Mesenchymal stem cell (in vitro differentiated cells and primary cell): ENCODE results near the gene MACROD2.

Source experiments
- DNase-seq: peaks from one replicate; pipeline ENCODE4 v3.0.0-alpha.2; 2013
- H2AFZ ChIP-seq: one replicate; pipeline ENCODE4 v1.6.1; 2013; ENCODE audit warnings: low read depth, mild to moderate bottlenecking, control low read depth, inconsistent platforms, low read length, moderate library complexity
- H2AK5ac ChIP-seq: 2 replicates; pipeline ENCODE4 v1.6.1; 2013; ENCODE audit warnings: low read length, moderate library complexity, mild to moderate bottlenecking, inconsistent platforms; ENCODE audit not compliant: severe bottlenecking
- H2BK120ac ChIP-seq: one replicate; pipeline ENCODE4 v1.6.1; 2013; ENCODE audit warnings: low read depth, mild to moderate bottlenecking, inconsistent platforms, low read length, moderate library complexity
- H2BK12ac ChIP-seq, 2 experiments: one replicate each; pipeline ENCODE4 v1.6.1; 2013; ENCODE audit warnings: inconsistent platforms in 2 of 2, low read length in 2 of 2, mild to moderate bottlenecking in 2 of 2, moderate library complexity in 2 of 2, control low read depth in 1 of 2
- H2BK15ac ChIP-seq: one replicate; pipeline ENCODE4 v1.6.1; 2013; ENCODE audit warnings: mild to moderate bottlenecking, low read depth, inconsistent platforms; ENCODE audit not compliant: poor library complexity, severe bottlenecking
- H2BK5ac ChIP-seq: 2 replicates; pipeline ENCODE4 v1.6.1; 2013; ENCODE audit warnings: low read depth, mild to moderate bottlenecking, low read length, control low read depth, inconsistent platforms; ENCODE audit not compliant: poor library complexity, severe bottlenecking
- H3K14ac ChIP-seq, 2 experiments: one replicate each; pipeline ENCODE4 v1.6.1; 2013; ENCODE audit warnings: inconsistent platforms in 2 of 2, low read length in 2 of 2, control low read depth in 1 of 2, mild to moderate bottlenecking in 1 of 2, moderate library complexity in 1 of 2
- H3K18ac ChIP-seq, 2 experiments: one replicate each; pipeline ENCODE4 v1.6.1; 2013; ENCODE audit warnings: inconsistent platforms in 2 of 2, low read length in 2 of 2, control low read depth in 1 of 2, low read depth in 1 of 2, mild to moderate bottlenecking in 1 of 2
- H3K23ac ChIP-seq, 2 experiments: one replicate each; pipeline ENCODE4 v1.6.1; 2013; ENCODE audit warnings: inconsistent platforms in 2 of 2, low read length in 2 of 2, mild to moderate bottlenecking in 2 of 2, moderate library complexity in 2 of 2, control low read depth in 1 of 2
- H3K27ac ChIP-seq: 2 replicates; pipeline ENCODE4 v1.5.1; 2013; ENCODE audit warnings: mild to moderate bottlenecking, moderate library complexity, low read length, control low read depth, inconsistent platforms; ENCODE audit not compliant: poor library complexity, severe bottlenecking
- H3K27me3 ChIP-seq, 2 experiments: 2 replicates each; pipeline versions ENCODE4 v1.6.1 to v1.7.0; 2013; ENCODE audit warnings: low read length in 2 of 2, mild to moderate bottlenecking in 2 of 2, moderate library complexity in 2 of 2, control low read depth in 1 of 2, inconsistent platforms in 1 of 2; ENCODE audit not compliant: control insufficient read depth in 1 of 2, insufficient read depth in 1 of 2
- H3K36me3 ChIP-seq, 2 experiments: 2 replicates each; pipeline versions ENCODE4 v1.6.1 to v1.7.0; 2013; ENCODE audit warnings: low read length in 2 of 2, control low read depth in 1 of 2, inconsistent platforms in 1 of 2, low read depth in 1 of 2, mild to moderate bottlenecking in 1 of 2; ENCODE audit not compliant: insufficient read depth in 2 of 2, control insufficient read depth in 1 of 2
- H3K4ac ChIP-seq, 2 experiments: one replicate each; pipeline ENCODE4 v1.6.1; 2013; ENCODE audit warnings: inconsistent platforms in 2 of 2, low read length in 2 of 2, mild to moderate bottlenecking in 2 of 2, moderate library complexity in 2 of 2, control low read depth in 1 of 2, low read depth in 1 of 2
- H3K4me1 ChIP-seq: 2 replicates; pipeline ENCODE4 v1.6.1; 2013; ENCODE audit warnings: low read depth, low read length, control low read depth; ENCODE audit not compliant: control insufficient read depth, insufficient read depth
- H3K4me2 ChIP-seq: 2 replicates; pipeline ENCODE4 v1.6.1; 2013; ENCODE audit warnings: low read length, mild to moderate bottlenecking, inconsistent platforms; ENCODE audit not compliant: poor library complexity, severe bottlenecking
- H3K4me3 ChIP-seq, 2 experiments: 2 replicates each; pipeline versions ENCODE4 v1.5.1 to v1.7.0; 2013; ENCODE audit warnings: low read length in 2 of 2, mild to moderate bottlenecking in 2 of 2, control low read depth in 1 of 2, low read depth in 1 of 2; ENCODE audit not compliant: insufficient read depth in 1 of 2
- H3K79me1 ChIP-seq: replicated peaks from 2 replicates; pipeline ENCODE4 v1.6.1; 2013; ENCODE audit warnings: mild to moderate bottlenecking, control low read depth, low read length, inconsistent platforms; ENCODE audit not compliant: poor library complexity, severe bottlenecking
- H3K9ac ChIP-seq: 2 replicates; pipeline ENCODE4 v1.7.0; 2013; ENCODE audit warnings: mild to moderate bottlenecking, low read length, moderate library complexity
- H3K9me3 ChIP-seq: 2 replicates; pipeline ENCODE4 v1.7.0; 2013; ENCODE audit warnings: mild to moderate bottlenecking, low read length; ENCODE audit not compliant: control insufficient read depth
- H4K8ac ChIP-seq: one replicate; pipeline ENCODE4 v1.6.1; 2013; ENCODE audit warnings: inconsistent platforms, mild to moderate bottlenecking, low read length, moderate library complexity
- H4K91ac ChIP-seq: one replicate; pipeline ENCODE4 v1.6.1; 2013; ENCODE audit warnings: mild to moderate bottlenecking, low read length, inconsistent platforms
- WGBS: methylation state at CpG from one replicate; pipeline ENCODE4 v1.1.7; 2013; ENCODE audit warnings: mixed read lengths; 5-methylcytosine and 5-hydroxymethylcytosine counted together

Gene MACROD2

GRCh38 chr20:15063081-15063480 is 1067.8 kb downstream of the MACROD2 start:
- Histone ChIP-seq H2AK5ac (no peak overlapping the region), H2BK15ac (no peak overlapping the region), H3K79me1 (no peaks in the 10 kb centered on the region), H2BK120ac (no peak overlapping the region), H2BK5ac (no peak overlapping the region), H3K14ac (no peak overlapping the region), H3K23ac (no peak overlapping the region), H2BK12ac (no peak overlapping the region), H4K91ac (no peak overlapping the region), H4K8ac (no peak overlapping the region), H3K9ac (no peak overlapping the region), H3K36me3 (no peaks in the 10 kb centered on the region), H3K4me3 (no peak overlapping the region), H3K18ac (no peak overlapping the region), H2AFZ (no peak overlapping the region), H3K4me1 (no peaks in the 10 kb centered on the region), H3K27ac (no peak overlapping the region), H3K4me2 (no peak overlapping the region), H3K27me3 (no peaks in the 10 kb centered on the region), H3K4ac (no peak overlapping the region), H3K9me3 (no peaks in the 10 kb centered on the region)
- DNase-seq = no peak
- WGBS = 64% methylated on average over 3 of the region's 3 CpGs

GRCh38 chr20:15064741-15065140 is 1069.4 kb downstream of the MACROD2 start:
- H3K27ac ChIP-seq = no peak overlapping the region
- no peak overlapping the region for H3K18ac ChIP-seq
- H2BK12ac ChIP-seq = no peak overlapping the region
- H3K79me1 ChIP-seq = no peaks in the 10 kb centered on the region
- no peak overlapping the region for H3K4me2 ChIP-seq
- no peak overlapping the region for H3K9ac ChIP-seq
- no peak for DNase-seq
- H2AK5ac ChIP-seq = no peak overlapping the region
- no peak overlapping the region for H3K23ac ChIP-seq
- H4K8ac ChIP-seq = no peak overlapping the region
- no peaks in the 10 kb centered on the region for H3K4me1 ChIP-seq
- no peak overlapping the region for H3K4ac ChIP-seq
- no peak overlapping the region for H3K14ac ChIP-seq
- no peaks in the 10 kb centered on the region for H3K36me3 ChIP-seq
- no peaks in the 10 kb centered on the region for H3K27me3 ChIP-seq
- no peak overlapping the region for H2BK120ac ChIP-seq
- H3K4me3 ChIP-seq = no peak overlapping the region
- H3K9me3 ChIP-seq = no peaks in the 10 kb centered on the region
- WGBS = 90% methylated on average over 3 of the region's 5 CpGs
- H2BK15ac ChIP-seq = no peak overlapping the region
- no peak overlapping the region for H4K91ac ChIP-seq
- no peak overlapping the region for H2BK5ac ChIP-seq
- no peak overlapping the region for H2AFZ ChIP-seq

GRCh38 chr20:15065794-15066193 is 1070.5 kb downstream of the MACROD2 start:
- H2BK5ac ChIP-seq = no peak overlapping the region
- no peak overlapping the region for H3K9ac ChIP-seq
- H3K27me3 ChIP-seq = no peaks in the 10 kb centered on the region
- H3K23ac ChIP-seq = no peak overlapping the region
- no peak overlapping the region for H3K18ac ChIP-seq
- H3K79me1 ChIP-seq = no peaks in the 10 kb centered on the region
- H3K4ac ChIP-seq = no peak overlapping the region
- no peak overlapping the region for H2AK5ac ChIP-seq
- no peaks in the 10 kb centered on the region for H3K4me1 ChIP-seq
- no peak overlapping the region for H2BK12ac ChIP-seq
- 71% methylated on average over 2 of the region's 3 CpGs for WGBS
- H2AFZ ChIP-seq = no peak overlapping the region
- H4K91ac ChIP-seq = no peak overlapping the region
- H3K27ac ChIP-seq = no peak overlapping the region
- no peak overlapping the region for H3K4me2 ChIP-seq
- no peak overlapping the region for H4K8ac ChIP-seq
- H2BK15ac ChIP-seq = no peak overlapping the region
- H3K4me3 ChIP-seq = no peak overlapping the region
- no peak overlapping the region for H2BK120ac ChIP-seq
- no peak for DNase-seq
- H3K9me3 ChIP-seq = no peaks in the 10 kb centered on the region
- no peaks in the 10 kb centered on the region for H3K36me3 ChIP-seq
- no peak overlapping the region for H3K14ac ChIP-seq

GRCh38 chr20:15068486-15068885 is 1073.2 kb downstream of the MACROD2 start:
- no peak for DNase-seq
- H3K4me3 ChIP-seq = no peak overlapping the region
- no peak overlapping the region for H2AK5ac ChIP-seq
- no peak overlapping the region for H4K8ac ChIP-seq
- H2BK5ac ChIP-seq = no peak overlapping the region
- no peak overlapping the region for H3K9ac ChIP-seq
- H3K23ac ChIP-seq = no peak overlapping the region
- no peak overlapping the region for H3K4ac ChIP-seq
- no peak overlapping the region for H2BK120ac ChIP-seq
- no peaks in the 10 kb centered on the region for H3K4me1 ChIP-seq
- H4K91ac ChIP-seq = no peak overlapping the region
- H3K27ac ChIP-seq = no peak overlapping the region
- H3K4me2 ChIP-seq = no peak overlapping the region
- H3K36me3 ChIP-seq = no peaks in the 10 kb centered on the region
- H3K14ac ChIP-seq = no peak overlapping the region
- no peaks in the 10 kb centered on the region for H3K27me3 ChIP-seq
- no peak overlapping the region for H2BK15ac ChIP-seq
- no peak overlapping the region for H3K18ac ChIP-seq
- H3K79me1 ChIP-seq = no peaks in the 10 kb centered on the region
- H2BK12ac ChIP-seq = no peak overlapping the region
- H3K9me3 ChIP-seq = no peaks in the 10 kb centered on the region
- H2AFZ ChIP-seq = no peak overlapping the region
